ENCODE results near the gene BLID. TPM values are rescaled to one million over a fixed set of nuclear protein-coding genes. Genes with fewer than 3 reads are reported as not detected.

BLID gene
- total and polyA plus RNA-seq, 2 experiments from 2014 or later, result not detected

DNA sequence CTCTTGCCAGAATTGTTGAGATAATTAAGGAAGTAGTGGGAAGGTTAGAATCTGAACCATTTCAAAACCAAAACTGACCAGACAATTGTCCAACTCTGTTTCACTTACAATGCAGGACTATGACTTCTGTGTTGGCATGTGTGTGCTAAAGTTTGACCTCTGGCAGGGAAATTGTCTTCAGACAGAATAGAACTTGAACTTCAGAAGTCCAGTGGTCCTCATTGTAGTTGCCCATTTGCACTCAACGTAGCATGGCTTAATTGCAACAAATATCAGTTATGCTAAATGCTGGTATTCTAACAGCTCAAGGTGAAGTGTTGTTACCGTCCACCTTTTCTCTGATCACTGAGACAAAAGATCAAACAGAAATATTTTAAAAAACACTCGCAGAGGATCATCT lies 47.2 kb downstream of the BLID start:
- Histone ChIP-seq H3K27ac (ENCODE audit: low read depth) (no peak overlapping the region), H3K4me1 (ENCODE audit: insufficient read depth) (peaks cover 5% of the 10 kb centered on the region; the same call in 1 of the 2 replicates), H4K20me1 (replicated peaks; ENCODE audit: insufficient read depth) (no peaks in the 10 kb centered on the region), H3K36me3 (ENCODE audit: insufficient read depth) (no peaks in the 10 kb centered on the region; the same call in 1 of the 2 replicates), H3F3A (replicated peaks; ENCODE audit: low read depth) (no peaks in the 10 kb centered on the region), H3K9me2 (ENCODE audit: insufficient read depth) (no peaks in the 10 kb centered on the region), H3K4me3 (no peak overlapping the region), H3K79me2 (replicated peaks; ENCODE audit: insufficient read depth) (no peaks in the 10 kb centered on the region), H2AFZ (no peak overlapping the region), H3K4me2 (no peak overlapping the region), H3K27me3 (ENCODE audit: insufficient read depth) (no peaks in the 10 kb centered on the region)
- ATAC-seq (no peak), DNase-seq (ENCODE audit: low spot score) (no peak)
- Mint-ChIP-seq H3K27ac (no peak overlapping the region), H3K36me3 (ENCODE audit: low read depth) (peaks cover 2% of the 10 kb centered on the region; the same call in 1 of the 3 replicates), H3K4me1 (peaks cover 6% of the 10 kb centered on the region; the same call in 2 of the 3 replicates), H3K27me3 (ENCODE audit: insufficient read depth, low read depth, poor library complexity) (no peaks in the 10 kb centered on the region), H3K9me3 (peaks cover 4% of the 10 kb centered on the region; the same call in 2 of the 3 replicates), H3K4me3 (no peak overlapping the region)
- no peak for TF ChIP-seq STAT1 (IDR thresholded peaks at IDR 0.05; ENCODE audit: unreplicated experiment)
- no peak for TF ChIP-seq REST (IDR thresholded peaks at IDR 0.05; ENCODE audit: unreplicated experiment)
- no peak for TF ChIP-seq NANOG (IDR thresholded peaks at IDR 0.05; ENCODE audit: borderline replicate concordance)
- TF ChIP-seq JUNB (IDR thresholded peaks at IDR 0.05; ENCODE audit: unreplicated experiment), result no peak
- TF ChIP-seq EZH2 (IDR thresholded peaks at IDR 0.05; ENCODE audit: low read depth, unreplicated experiment), result no peak
- TF ChIP-seq, protein P1, sequence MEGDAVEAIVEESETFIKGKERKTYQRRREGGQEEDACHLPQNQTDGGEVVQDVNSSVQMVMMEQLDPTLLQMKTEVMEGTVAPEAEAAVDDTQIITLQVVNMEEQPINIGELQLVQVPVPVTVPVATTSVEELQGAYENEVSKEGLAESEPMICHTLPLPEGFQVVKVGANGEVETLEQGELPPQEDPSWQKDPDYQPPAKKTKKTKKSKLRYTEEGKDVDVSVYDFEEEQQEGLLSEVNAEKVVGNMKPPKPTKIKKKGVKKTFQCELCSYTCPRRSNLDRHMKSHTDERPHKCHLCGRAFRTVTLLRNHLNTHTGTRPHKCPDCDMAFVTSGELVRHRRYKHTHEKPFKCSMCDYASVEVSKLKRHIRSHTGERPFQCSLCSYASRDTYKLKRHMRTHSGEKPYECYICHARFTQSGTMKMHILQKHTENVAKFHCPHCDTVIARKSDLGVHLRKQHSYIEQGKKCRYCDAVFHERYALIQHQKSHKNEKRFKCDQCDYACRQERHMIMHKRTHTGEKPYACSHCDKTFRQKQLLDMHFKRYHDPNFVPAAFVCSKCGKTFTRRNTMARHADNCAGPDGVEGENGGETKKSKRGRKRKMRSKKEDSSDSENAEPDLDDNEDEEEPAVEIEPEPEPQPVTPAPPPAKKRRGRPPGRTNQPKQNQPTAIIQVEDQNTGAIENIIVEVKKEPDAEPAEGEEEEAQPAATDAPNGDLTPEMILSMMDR (conservative IDR thresholded peaks at IDR 0.05; ENCODE audit: low read depth in 2 of 2), result no peak
- TF ChIP-seq ETS1 (IDR thresholded peaks at IDR 0.05), result no peak
- TF ChIP-seq POLR2AphosphoS5 (IDR thresholded peaks at IDR 0.05; ENCODE audit: low read depth), result no peak
- no peak for TF ChIP-seq ZNF331 (CRISPR knock-in tag; IDR thresholded peaks at IDR 0.05; ENCODE audit: low read depth)
- no peak for TF ChIP-seq CREB1 (CRISPR knock-in tag; IDR thresholded peaks at IDR 0.05; ENCODE audit: low read depth)
- TF ChIP-seq, protein P2, sequence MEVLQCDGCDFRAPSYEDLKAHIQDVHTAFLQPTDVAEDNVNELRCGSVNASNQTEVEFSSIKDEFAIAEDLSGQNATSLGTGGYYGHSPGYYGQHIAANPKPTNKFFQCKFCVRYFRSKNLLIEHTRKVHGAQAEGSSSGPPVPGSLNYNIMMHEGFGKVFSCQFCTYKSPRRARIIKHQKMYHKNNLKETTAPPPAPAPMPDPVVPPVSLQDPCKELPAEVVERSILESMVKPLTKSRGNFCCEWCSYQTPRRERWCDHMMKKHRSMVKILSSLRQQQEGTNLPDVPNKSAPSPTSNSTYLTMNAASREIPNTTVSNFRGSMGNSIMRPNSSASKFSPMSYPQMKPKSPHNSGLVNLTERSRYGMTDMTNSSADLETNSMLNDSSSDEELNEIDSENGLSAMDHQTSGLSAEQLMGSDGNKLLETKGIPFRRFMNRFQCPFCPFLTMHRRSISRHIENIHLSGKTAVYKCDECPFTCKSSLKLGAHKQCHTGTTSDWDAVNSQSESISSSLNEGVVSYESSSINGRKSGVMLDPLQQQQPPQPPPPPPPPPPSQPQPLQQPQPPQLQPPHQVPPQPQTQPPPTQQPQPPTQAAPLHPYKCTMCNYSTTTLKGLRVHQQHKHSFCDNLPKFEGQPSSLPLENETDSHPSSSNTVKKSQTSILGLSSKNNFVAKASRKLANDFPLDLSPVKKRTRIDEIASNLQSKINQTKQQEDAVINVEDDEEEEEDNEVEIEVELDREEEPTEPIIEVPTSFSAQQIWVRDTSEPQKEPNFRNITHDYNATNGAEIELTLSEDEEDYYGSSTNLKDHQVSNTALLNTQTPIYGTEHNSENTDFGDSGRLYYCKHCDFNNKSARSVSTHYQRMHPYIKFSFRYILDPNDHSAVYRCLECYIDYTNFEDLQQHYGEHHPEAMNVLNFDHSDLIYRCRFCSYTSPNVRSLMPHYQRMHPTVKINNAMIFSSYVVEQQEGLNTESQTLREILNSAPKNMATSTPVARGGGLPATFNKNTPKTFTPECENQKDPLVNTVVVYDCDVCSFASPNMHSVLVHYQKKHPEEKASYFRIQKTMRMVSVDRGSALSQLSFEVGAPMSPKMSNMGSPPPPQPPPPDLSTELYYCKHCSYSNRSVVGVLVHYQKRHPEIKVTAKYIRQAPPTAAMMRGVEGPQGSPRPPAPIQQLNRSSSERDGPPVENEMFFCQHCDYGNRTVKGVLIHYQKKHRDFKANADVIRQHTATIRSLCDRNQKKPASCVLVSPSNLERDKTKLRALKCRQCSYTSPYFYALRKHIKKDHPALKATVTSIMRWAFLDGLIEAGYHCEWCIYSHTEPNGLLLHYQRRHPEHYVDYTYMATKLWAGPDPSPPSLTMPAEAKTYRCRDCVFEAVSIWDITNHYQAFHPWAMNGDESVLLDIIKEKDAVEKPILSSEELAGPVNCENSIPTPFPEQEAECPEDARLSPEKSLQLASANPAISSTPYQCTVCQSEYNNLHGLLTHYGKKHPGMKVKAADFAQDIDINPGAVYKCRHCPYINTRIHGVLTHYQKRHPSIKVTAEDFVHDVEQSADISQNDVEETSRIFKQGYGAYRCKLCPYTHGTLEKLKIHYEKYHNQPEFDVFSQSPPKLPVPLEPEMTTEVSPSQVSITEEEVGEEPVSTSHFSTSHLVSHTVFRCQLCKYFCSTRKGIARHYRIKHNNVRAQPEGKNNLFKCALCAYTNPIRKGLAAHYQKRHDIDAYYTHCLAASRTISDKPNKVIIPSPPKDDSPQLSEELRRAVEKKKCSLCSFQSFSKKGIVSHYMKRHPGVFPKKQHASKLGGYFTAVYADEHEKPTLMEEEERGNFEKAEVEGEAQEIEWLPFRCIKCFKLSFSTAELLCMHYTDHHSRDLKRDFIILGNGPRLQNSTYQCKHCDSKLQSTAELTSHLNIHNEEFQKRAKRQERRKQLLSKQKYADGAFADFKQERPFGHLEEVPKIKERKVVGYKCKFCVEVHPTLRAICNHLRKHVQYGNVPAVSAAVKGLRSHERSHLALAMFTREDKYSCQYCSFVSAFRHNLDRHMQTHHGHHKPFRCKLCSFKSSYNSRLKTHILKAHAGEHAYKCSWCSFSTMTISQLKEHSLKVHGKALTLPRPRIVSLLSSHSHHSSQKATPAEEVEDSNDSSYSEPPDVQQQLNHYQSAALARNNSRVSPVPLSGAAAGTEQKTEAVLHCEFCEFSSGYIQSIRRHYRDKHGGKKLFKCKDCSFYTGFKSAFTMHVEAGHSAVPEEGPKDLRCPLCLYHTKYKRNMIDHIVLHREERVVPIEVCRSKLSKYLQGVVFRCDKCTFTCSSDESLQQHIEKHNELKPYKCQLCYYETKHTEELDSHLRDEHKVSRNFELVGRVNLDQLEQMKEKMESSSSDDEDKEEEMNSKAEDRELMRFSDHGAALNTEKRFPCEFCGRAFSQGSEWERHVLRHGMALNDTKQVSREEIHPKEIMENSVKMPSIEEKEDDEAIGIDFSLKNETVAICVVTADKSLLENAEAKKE (CRISPR knock-in tag; IDR thresholded peaks at IDR 0.05), result no peak
- no peak for TF ChIP-seq ZNF114 (CRISPR knock-in tag; IDR thresholded peaks at IDR 0.05)
- no peak for TF ChIP-seq EZH2phosphoT487 (IDR thresholded peaks at IDR 0.05; ENCODE audit: unreplicated experiment)

Data from GM23338 (cell line).